ENCODE results near the gene TEKT1.

- TF ChIP-seq CTCF (IDR thresholded peaks at IDR 0.05) (no peak), POLR2A (IDR thresholded peaks at IDR 0.05) (no peak)
Observed at GRCh38 chr17:6768447-6768846, 63.1 kb downstream of the TEKT1 start.
